GM18951 (cell line): ENCODE measurements around the gene GTF2A2.

Source experiments
- POLR2A ChIP-seq: IDR thresholded peaks from 4 replicates; pipeline ENCODE4 v1.6.1; 2011; ENCODE audit warnings: mild to moderate bottlenecking; ENCODE audit not compliant: insufficient read length, insufficient read depth; ENCODE audit errors: extremely low read depth
- in situ Hi-C: fragments of 300-500 bp; cut with MboI; formaldehyde crosslinking; loops from one replicate; pipeline ENCODE4 v1.12.0; 2022; ENCODE audit warnings: low sequenced_read_pairs, mixed read lengths, inconsistent platforms; ENCODE audit not compliant: unreplicated experiment

The GTF2A2 gene

DNA sequence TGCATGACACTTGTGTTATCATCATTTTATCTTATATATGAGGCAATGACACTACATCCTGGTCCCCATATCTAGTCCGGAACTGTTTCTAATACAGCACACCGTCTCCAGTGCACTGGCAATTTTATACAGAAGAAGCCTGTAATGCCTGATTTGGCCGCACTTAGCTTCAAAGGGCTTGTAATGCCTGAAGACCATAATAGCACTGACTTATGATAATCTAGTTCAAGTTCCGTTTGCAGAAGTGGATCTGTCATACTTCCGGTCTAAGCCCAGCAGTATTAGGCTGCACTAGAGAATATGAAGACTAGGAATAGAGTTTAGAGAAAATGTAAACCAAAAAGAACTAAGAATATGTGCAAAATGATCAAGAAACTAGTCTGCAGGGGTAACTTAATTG, 30.5 kb upstream of the GTF2A2 start:
- in situ Hi-C loops: no loop called here
- no peak for TF ChIP-seq POLR2A

- no peak for TF ChIP-seq POLR2A
Measured at GRCh38 chr15:59686389-59686788, 29.1 kb upstream of the GTF2A2 start.

GRCh38 chr15:59685737-59686297, 28.5 kb upstream of the GTF2A2 start:
- TF ChIP-seq POLR2A: no peak
- in situ Hi-C loops: no loop called here

More at GRCh38 chr15:59686389-59686788, 29.1 kb upstream of the GTF2A2 start:
- in situ Hi-C loops: no loop called here

DNA sequence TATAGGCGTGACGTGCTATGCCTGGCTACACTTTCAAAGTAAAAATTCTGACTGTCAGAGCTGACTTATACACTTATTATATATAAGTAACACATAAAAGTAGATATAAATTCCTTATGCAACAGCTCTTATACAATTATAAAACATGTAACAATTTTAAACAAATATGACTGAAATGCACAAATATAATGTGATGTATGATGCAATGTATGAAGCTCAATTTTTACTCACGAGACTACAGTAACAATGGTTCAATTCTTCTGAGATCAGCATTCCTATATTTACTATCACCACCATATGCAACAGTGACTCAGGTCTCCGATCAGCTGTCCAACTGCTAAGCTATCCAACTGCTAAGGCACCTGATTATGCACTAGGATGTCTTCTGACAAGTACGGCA, 23.6 kb upstream of the GTF2A2 start:
- in situ Hi-C loops: no loop called here
- no peak for TF ChIP-seq POLR2A

- no peak for TF ChIP-seq POLR2A
- in situ Hi-C loops: no loop called here
Measured at GRCh38 chr15:59680346-59680745, 23.0 kb upstream of the GTF2A2 start.

- in situ Hi-C loops: no loop called here
- TF ChIP-seq POLR2A: no peak
Measured at GRCh38 chr15:59678620-59679019, 21.3 kb upstream of the GTF2A2 start.

DNA sequence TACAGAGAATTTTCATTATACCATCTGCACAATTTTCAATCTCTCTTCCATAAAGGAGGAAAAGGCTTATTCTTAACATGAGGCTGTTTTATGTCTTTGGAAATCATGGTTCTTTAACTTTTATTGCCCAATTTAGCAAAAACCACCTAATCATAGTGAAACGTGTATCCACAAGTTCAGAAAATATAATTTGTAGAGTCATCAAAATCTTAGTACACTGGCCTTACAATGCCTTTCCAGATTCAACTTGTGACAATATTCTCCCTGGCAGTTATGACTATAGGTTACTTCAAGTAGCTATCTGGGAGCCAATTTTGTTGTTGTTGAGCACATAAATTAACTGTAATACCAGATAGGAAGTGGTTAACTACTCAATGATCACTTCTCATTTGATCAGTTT, 20.9 kb upstream of the GTF2A2 start:
- in situ Hi-C loops: no loop called here
- TF ChIP-seq POLR2A: no peak

DNA sequence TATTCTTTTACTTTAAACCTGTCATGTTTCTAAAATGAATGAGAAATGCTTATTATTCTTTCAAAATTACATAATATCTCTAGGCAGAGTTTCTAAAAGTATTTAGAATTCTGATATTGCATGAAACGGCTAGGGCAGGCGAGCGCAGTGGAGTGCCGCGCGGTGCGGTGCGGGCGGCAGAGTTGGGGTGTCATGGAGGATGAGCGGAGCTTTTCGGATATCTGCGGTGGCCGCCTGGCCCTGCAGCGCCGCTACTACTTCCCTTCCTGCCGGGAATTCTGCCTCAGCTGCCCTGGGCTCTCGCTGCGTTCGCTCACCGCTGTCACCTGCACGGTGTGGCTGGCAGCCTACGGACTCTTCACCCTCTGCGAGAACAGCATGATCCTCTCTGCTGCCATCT, 19.2 kb upstream of the GTF2A2 start:
- TF ChIP-seq POLR2A: no peak
- in situ Hi-C loops: no loop called here

- in situ Hi-C loops: no loop called here
- TF ChIP-seq POLR2A: no peak
Measured at GRCh38 chr15:59674361-59674877, 17.1 kb upstream of the GTF2A2 start.

DNA sequence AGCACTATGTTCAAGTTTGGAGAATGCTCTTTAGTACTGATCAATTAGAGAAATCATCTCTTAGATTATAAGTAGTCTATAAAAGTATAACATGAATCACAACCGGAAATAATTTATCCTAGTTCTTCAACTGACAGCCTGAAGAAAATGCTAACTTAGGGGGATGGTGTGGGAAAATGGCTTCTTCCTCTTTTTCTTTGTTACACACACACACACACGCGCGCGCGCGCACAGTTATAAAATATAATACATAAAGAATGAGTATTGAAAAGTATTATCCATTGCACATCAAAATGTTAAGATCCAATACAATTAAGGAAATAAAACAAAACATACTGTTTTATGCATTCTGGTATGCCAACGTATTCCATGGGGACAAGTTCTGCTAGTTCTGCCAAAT, 11.2 kb upstream of the GTF2A2 start:
- in situ Hi-C loops: no loop called here
- no peak for TF ChIP-seq POLR2A

DNA sequence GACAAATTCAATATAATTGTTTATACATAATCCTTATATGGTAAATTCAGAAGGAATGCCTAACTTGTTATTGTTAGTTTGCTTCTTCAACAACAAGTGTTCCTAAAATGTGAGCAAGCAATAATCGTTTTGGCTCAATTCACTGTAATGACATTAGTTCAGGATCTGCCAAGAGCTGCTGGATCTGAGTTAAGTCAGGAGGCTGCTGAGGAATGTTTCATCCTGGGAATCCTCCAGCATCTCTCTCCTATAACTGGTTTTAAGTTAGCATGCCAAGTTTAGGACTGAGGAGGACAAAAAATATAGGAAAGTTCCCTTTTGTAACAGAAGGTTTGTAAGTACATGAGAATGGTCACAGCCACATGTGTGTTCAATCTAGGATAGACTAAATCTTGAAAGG, 4.9 kb upstream of the GTF2A2 start:
- in situ Hi-C loops: no loop called here
- TF ChIP-seq POLR2A: no peak

- in situ Hi-C loops: no loop called here
Measured at GRCh38 chr15:59659366-59659765, 2.1 kb upstream of the GTF2A2 start.

DNA sequence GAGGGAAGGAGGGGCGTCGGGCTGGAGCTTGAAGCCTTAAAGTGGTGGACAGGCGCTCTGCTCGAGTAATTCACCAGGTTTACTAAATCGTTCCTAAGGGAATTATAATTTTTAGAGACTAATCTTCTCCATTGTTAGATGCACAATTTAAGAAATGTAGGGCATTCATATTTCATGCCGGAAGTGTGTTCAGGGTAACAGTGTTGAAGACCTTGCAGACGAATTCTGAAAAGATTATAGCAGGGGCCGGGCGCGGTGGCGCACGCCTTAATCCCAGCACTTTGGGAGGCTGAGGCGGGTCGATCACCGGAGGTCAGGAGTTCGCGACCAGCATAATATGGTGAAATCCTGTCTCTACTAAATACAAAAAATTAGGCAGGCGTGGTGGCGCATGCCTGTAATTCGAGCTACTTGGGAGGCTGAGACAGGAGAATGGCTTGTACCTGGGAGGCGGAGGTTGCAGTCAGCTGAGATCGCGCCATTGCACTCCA, 365 bp upstream of the GTF2A2 start:
- no peak for TF ChIP-seq POLR2A
- in situ Hi-C loops: no loop called here

More at GRCh38 chr15:59659366-59659765, 2.1 kb upstream of the GTF2A2 start:
- no peak for TF ChIP-seq POLR2A

DNA sequence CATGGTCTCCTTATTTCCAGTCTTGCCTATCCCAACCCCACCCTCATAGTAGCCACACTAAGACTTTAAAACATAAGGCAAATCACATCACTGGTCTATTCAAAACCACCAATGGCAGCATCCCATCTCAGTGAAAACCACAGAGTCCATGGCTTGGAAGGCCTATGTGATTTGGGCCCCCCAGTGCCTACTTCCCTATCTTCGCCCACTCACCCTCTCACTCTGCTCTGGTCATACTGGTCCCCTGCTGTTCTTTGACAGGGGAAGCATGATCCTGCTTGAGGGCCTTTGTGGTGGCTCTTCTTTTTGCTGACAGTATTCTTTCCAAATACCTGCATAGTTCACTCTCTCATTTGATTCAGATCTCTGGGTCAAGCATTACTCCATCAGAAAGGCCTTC, 3.3 kb downstream of the GTF2A2 start:
- no peak for TF ChIP-seq POLR2A
- in situ Hi-C loops: no loop called here
